Stimulated activated CD4-positive, alpha-beta T cell treated with anti-CD3 and anti-CD28 coated beads, Interleukin-4, amount 100 ng/mL, for 4 hours (primary cell): ENCODE data around the gene FOSL1.
"Not testable (repeated sequence)": the region's sequence is repeated elsewhere in the genome, so short reads cannot be mapped to it uniquely, and the experiment has no call there.

Source experiments
- DNase-seq, 2 experiments: peaks; one replicate each; pipeline ENCODE4 v3.0.0-alpha.2; 2020

FOSL1 gene

DNA sequence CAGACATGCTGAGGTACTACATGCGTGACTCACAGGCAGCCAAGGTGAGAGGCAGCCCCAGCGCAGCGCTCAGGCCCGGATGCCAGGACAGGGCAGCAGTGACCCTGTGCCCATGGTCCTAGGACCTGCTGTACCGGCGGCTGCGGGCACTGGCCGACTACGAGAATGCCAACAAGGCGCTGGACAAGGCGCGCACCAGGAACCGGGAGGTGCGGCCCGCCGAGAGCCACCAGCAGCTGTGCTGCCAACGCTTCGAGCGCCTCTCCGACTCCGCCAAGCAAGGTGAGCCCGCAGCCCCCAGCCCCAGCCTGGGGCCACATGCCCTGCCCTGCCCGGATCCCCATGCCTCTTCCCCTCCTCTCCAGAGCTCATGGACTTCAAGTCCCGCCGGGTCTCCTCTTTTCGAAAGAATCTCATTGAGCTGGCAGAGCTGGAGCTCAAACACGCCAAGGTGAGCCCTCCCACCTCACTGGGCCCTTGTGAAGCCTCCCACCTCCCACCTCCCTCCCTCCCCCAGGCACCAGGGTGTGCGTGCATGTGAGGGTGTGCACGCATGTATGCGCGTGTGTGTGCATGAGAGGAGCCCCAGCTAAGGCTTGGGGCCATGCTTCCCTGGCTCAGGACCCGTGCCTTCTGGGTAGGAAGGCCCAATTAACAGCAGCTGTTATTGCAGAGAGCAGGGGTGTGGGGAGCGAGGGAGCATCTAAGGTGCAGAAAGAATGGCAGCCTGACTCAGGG lies 47.5 kb downstream of the FOSL1 start:
- DNase-seq = no peak

DNA sequence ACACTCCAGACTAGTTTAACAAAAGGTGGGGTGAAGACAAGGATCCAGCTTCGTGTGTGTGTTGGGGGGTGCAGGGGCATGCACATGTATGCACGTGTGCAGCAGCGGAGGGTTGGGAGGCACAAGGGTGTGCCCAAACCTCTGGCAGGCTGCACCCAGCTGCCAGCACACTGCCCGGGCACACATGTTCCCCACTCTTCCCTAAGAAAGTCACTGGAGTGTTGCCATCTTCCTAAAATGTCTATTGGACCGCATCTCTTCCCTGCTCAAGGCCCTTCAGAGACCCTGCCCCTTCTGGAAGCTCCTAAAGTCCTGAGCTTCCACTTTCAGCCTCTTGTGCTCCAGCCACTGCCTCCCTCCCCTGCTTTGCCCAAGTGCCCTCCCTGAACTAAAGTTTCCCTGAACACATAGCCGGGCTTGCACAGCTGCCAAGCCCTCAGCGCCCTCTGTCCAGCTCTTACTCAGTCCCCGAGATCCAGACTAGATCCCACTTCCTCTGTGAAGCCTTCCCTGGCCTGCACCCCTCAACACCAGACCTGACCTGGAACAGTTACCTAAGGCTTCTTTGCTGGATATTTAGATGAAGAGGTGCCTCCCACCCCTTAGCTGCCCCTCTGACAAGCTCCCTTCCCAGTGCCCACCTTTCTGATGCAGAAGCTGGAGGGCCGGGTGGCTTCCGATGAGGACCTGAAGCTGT lies 48.2 kb downstream of the FOSL1 start:
- no peak for DNase-seq

DNA sequence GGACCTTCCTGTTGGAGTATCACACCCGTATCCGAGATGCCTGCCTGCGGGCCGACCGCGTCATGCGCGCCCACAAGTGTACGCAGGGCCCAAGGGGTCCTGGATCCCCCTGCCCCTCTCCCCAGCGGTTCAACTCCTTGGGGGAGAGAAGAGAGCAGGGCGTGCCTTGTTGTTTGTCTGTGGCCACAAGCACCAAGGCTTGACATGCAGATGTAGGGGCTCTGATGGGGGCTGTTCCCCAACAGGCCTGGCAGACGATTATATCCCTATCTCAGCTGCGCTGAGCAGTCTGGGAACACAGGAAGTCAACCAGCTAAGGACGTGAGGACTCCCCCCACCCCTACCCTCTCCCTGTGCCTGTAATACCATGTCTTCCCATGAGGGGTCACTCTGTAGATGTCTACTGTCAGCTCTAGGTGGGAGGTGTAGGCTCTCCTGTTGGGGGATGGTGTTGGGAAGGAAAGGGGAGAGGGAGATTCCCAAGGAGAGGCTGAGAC lies 49.1 kb downstream of the FOSL1 start:
- DNase-seq = no peak

DNA sequence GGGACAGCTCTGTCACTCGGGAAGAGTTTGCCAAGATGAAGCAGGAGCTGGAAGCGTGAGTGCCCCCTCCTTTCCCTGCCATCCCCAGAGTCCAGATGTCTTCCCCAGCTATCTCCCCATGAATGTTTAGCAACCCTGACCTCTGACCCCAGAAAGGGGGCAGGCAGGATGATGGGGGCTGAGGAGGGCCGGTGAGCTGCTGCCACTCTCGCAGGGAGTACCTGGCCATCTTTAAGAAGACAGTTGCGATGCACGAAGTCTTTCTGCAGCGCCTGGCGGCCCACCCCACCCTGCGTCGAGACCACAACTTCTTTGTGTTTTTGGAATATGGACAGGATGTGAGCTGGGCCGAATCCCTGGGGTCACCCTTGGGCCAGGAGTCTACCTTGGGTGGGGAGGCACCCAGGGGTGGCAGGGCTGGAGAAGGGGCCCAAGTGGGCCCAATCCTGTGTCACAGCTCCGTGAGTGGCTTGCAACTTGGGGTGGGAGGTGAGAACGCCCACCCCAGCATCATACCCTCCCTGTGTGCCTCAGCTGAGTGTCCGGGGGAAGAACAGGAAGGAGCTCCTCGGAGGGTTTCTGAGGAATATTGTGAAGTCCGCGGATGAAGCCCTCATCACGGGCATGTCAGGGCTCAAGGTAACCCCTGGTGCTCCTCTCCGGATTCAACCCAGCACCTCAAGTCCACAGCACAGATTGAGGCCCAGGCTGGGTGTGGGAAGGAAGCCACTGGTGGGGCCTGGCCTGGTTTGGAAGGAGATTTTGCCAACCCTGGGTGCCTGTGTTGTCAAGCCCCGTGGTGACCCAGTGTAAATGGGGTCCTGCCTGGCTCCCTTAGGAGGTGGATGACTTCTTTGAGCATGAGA lies 49.7 kb downstream of the FOSL1 start:
- DNase-seq = no peak

DNA sequence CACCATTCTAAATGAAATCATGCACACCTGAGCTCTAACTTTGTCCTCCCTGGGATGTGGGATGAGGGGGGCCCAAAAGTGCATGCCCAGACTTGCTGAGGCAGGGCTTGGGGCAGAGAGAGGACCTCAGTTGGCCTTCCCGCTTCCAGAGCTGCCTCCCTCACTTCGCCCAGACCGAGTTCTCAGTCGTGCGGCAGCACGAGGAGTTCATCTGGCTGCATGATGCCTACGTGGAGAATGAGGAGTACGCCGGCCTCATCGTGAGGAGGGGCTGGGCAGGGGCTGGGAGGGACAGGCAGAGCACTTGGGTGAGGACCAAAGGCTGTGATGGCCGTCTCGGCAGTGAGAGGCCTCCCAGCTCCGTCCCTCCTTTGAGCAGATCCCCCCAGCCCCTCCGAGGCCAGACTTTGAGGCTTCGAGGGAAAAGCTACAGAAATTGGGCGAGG lies 50.4 kb downstream of the FOSL1 start:
- DNase-seq = no peak

DNA sequence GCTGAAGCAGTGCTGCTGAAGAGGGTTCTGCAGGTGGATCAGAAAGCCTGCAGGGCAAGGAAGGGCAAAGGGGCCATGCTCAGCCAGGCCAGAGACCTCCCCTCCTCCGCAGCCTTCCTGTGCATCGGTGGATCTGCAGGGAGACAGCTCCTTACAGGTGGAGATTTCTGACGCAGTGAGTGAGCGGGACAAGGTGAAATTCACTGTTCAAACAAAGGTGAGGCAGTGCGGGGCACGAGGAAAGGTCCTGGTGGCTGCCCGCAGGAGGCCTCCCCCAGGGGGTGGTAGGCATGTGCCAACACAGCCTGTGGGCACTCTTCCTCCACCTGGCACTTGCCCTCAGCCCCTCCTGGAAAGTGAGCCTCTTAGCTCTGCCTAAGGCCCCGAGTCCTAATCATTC lies 50.8 kb downstream of the FOSL1 start:
- DNase-seq = no peak

DNA sequence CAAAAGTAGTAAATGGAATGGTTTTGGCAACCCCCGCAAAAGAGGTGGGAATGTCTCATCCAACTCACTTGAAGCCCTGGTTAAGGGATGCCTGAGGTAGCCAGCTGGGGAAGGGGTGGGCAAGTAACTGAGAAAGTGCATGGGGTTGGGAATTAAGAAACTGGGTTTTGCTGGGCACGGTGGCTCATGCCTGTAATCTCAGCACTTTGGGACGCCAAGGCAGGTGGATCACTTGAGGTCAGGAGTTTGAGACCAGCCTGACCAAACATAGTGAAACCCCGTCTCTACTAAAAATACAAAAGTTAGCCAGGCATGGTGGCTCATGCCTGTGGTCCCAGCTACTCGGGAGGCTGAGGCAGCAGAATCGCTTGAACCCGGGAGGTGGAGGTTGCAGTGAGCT lies 51.5 kb downstream of the FOSL1 start:
- not testable (repeated sequence) for DNase-seq

DNA sequence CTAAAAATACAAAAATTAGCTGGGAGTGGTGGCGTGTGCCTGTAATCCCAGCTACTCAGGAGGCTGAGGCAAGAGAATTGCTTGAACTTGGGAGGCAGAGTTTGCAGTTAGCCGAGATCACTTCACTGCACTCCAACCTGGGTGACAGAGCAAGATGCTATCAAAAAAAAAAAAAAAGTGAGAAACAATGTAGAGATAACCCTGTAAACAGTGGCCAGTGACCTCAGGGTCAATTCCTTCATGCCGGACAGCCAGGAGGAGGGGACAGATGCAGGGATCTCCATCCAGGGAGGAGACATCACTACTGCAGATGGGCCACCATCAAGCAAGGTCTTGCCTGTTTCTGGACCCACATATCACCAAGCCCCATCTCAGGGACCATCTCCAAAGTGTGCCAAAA lies 52.4 kb downstream of the FOSL1 start:
- no peak for DNase-seq

DNA sequence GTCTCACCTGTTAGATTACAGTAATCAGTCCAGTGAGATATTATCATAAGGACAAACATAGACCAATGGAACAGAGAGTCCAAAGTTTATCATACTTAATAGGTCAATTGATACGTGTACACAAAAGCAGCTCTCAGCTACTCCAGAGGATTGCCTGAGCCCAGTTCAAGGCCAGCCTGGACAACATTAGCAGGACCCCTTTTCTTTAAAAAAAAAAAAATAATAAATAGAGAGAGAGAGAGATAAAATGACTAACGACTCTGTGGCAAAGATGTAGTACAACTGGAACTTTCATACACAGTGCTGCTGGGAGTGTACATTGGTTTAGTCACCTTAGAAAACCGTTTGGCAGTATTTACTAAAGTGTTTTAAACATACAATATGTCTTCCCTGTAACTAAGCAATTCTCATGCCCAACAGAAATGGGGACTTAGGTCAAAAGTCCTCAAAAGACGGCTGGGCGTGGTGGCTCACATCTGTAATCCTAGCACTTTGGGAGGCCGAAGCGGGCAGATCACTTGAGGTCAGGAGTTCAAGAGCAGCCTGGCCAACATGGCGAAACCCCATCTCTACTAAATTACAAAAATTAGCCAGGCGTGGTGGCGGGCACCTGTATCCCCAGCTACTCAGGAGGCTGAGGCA lies 55.8 kb downstream of the FOSL1 start:
- DNase-seq = no peak

DNA sequence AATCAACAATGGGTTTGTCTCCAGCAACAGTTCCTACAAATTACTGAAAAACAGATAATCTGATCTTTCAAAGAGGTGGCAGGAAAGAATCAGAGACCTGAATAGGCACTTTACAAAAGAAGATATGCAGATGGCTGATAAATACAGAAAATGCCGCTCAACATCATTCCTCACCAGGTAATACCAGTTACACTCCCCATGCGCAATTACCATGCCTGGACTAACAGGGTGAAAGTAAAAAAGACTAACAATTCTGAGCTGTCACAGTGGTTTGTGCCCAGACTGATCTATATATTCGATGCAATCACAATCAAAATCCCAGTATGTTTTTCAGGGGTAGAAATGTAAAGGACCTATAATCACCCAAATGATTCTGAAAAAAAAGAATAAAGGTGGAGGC lies 56.4 kb downstream of the FOSL1 start:
- no peak for DNase-seq

DNA sequence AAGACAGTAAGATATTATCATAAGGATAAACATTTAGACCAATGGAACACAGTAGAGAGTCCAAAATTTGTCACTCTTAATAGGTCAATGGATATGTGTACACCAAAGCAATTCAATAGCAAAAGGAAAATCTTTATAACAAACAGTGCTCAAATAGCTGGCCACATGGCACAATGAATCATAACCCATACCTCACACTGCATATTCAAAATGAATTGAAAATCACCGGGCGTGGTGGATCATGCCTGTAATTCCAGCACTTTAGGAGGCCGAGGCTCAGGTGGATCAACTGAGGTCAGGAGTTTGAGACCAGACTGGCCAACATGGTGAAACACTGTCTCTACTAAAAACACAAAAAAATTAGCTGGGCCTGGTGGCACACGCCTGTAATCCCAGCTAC lies 58.0 kb downstream of the FOSL1 start:
- DNase-seq = no peak
